Inflammatory macrophage treated with lipopolysaccharide for 4 hours (primary cell): ENCODE measurements around the gene TDP2.
A peak's percentile ranks its signal among the peaks of the same experiment; 100 is the strongest.
"Not testable (repeated sequence)": the region's sequence is repeated elsewhere in the genome, so short reads cannot be mapped to it uniquely, and the experiment has no call there.

ENCODE experiments used
- DNase-seq: peaks from one replicate; pipeline ENCODE4 v3.0.0-alpha.2; 2020

The TDP2 gene

DNA sequence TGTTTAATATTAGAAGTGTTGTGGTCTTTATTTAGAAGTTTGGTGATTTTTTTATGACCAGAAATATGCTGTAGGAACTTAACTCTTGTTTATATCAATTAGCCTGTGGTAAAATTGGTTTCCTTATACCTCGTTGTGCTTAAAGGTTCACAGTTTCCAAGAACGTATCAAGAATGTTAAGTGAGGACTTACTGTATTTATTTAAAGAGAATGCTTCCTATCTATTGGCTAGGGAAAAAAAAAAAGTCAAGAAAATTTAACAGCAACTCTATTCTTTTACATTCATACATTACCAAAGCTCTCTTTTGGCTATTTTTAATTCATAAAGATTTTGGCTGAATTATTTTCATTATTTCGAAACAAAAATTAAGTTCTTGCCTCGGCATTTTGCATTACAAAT lies 22.3 kb downstream of the TDP2 start:
- no peak for DNase-seq

DNA sequence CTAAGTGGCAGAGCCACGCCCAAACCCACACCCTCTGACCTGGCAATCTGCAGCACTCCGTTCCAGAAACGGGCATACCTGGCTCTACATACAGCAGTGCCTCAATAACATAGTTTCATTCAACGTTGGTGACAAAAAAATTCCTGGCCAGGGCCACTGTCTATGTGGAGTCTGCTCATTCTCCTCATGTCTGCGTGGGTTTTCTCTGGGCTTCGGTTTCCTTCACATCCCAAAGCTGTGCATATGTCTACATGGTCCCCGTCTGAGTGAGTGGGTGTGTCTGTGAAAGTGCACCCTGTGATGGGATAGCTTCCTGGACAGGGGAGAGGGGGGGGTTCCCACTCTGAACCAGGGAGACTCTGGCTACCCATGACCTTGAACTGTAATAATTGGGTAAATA lies 22.8 kb downstream of the TDP2 start:
- no peak for DNase-seq

- no peak for DNase-seq
These were observed 24.6 kb downstream of the TDP2 start for GRCh38 chr6:24642061-24642460.

DNA sequence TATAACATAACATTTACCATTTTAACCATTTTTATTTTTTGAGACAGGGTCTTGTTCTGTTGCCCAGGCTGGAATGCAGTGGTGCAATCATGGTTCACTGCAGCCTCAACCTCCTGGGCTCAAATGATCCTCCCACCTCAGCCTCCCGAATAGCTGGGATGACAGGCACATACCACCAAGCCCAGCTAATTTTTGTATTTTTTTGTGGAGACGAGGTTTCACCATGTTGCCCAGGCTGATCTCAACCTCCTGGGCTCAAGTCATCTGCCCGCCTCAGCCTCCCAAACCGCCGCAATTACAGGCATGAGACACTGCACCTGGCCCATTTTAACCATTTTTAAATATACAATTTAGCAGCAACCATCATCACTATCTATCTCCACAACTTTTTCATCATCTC lies 26.1 kb downstream of the TDP2 start:
- DNase-seq: not testable (repeated sequence)

GRCh38 chr6:24640166-24640565 lies 26.5 kb downstream of the TDP2 start:
- no peak for DNase-seq

GRCh38 chr6:24636681-24637080 lies 30.0 kb downstream of the TDP2 start:
- DNase-seq: no peak

DNA sequence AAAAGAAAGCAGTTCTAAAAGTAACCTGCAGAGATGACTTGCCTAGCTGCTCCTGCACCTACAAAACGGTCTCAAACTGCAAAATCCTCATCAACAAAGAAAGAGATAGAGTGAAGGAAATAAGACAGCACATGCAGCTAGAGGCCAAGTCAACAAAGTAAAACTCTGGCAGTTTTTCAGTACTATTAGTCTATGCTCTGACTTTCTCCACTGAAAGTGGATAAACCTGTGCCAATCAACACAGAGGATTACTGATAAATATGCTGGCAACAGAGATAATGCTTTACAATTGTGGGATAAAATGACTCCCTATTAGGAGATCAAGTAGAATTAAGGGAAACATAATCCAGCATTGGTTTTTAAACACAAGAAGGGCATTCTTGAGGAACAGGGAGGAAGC lies 34.1 kb downstream of the TDP2 start:
- DNase-seq: no peak

DNA sequence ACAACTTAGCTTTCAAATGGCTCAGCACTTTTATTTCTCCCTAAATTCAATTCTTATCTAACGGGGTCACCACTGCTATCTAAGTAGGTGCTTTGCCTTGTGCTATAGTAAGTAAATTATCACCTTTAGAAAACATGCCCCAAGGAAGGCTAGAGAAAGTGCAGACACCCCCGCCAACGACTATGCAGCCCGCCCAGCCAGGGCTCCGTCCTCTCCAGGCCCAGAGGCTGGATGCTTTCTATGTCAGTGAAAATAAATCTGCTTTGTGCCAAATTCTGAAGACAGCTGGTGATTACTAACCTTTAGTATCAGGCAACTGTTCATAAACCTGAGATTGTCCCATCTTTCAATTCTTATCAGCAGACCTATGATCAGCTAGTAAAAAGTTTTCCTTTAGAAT lies 35.0 kb downstream of the TDP2 start:
- no peak for DNase-seq

DNA sequence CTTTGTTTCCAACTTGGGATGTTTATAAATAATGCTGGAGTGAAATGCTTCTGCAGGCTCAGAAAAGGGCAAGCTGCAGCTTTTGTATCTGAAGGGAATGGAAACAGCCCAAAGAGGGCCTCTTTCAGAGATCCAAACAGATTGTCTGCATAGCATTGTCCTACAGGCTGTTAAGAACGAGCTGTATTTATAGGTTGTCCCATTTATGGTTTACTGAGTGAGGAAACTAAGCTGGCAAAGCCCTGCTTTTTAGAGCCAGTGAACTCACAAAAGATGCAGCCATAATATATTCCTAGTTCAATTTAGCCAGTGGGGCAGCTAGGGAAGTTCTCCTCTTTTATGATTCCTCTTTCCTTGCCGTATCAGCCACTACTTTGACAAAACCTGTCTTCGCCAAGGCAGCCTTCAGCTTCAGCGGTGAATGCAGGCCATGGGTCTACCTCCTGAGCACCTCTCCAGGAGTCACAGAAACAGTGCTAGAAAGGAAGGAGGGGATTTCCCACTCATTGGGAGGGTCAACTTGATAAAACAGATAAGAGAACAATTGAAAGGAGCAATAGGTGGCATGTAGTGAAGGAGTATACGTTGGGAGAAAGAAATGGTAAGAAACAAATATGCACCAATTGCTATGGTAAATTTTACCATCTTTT lies 35.7 kb downstream of the TDP2 start:
- DNase-seq: no peak

DNA sequence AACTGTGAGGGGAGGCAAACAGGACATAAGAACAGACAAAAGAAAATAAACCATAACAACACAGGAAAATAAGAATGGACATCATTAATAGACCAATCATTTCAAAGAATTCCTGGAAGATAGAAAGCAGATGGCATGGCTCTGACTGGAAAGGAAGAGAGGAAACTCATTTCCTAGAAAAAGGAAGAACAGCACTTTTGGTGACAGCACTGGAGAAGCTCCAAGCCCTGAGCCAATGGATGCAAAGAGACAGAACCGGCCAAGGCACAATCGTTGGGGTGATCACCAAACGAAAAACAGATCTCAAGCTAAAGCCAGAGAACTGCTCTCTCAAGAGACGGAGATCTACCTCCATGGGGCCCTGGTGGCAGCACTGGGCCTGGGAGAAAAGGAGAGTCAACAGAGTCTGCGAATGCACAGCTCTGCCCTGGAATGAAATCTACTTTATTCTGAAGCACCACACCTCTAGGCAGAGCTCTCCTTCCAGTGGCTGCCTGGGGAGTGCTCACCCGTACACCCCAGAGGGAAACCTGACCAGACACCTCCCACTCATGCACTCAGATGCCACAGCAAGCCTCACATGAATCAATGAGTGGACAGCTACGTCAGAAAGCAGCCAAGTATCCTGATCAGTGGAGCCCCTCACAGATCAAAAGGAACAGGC lies 44.9 kb downstream of the TDP2 start:
- DNase-seq: no peak

DNA sequence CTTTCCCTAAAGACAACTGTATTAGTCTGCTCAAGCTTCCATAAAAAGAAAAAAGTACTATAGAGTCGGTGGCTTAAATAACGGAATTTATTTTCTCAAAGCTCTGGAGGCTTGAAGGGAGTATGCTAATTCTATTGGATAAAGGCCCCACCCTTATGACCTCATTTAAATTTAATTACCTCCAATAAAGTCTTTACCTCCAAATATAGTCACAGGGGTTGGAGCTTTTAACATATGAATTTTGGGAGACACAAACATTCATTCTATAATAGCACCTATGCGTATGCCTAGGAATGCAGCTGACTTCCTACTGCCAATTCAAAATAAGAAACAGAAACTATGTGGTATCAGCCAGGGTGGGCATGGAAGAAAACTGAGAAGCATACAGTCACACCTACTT lies 46.1 kb downstream of the TDP2 start:
- peak; percentile 17 for DNase-seq

DNA sequence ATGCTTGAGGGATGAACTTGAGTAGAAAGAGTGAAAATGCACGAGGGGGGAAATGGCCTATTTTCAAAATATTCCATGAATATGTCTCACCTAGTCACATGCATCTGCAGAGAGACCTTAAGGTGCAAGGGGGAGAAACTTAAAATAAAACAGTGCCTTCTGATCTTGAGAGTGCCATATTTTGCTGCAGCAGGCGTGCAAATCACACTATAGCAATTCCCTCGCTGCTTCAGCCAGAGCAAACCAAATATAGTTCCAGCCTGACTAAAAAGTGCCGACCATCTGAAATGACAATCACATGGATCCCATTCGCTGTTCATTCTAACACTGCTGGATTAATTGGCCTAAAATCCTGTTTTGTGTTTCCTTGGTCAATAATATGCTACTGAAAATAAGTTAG lies 47.0 kb downstream of the TDP2 start:
- no peak for DNase-seq

DNA sequence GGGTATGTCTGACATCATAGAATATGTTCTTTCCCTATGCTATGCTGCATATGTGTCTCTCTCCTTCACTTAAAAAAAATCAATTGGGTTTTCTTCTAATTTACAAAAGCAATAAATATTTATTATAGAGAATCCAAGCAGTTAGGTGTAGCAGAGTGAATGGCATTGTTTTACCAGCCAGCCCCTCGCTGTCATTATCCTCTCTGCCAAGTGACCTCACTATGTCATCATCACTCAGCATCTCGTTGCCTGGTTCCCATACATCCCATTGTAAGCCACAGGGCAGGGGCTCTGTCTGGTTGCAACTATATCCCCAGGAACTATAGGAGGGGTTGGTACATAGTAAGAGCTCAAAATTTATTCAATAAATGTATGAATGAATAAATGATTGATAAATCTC lies 52.1 kb downstream of the TDP2 start:
- no peak for DNase-seq

GRCh38 chr6:24614043-24614420 lies 52.7 kb downstream of the TDP2 start:
- no peak for DNase-seq

DNA sequence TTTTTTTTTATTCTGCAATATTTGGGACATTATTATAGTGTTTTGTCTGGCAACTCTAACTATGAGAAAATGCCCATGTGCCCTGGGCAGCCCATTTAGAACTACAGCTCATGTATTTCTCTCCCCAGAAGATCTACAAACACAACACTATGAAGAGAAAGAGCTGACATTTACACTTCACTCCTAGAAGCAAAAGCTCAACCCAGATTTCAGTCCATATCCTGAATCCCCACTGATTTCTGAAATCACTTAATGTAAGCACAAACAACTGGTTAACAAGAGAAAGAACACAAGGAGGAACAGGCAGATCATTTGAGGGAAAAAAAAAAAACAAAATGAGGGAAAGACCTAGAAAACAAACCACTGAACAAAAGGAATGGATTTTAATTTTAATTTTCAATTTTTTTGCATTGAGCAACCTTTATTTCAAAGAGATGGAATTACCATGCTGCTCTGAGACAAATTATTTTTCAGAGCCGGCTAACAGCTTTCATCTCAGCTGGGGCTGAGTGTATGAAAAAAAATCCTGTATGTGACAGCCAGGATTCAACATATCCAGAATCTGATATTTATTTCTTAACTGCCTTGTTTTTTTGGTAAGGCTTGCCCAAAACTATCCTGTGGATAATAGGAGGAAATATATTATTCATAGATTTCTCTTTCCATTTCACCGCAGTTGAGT lies 53.2 kb downstream of the TDP2 start:
- no peak for DNase-seq

DNA sequence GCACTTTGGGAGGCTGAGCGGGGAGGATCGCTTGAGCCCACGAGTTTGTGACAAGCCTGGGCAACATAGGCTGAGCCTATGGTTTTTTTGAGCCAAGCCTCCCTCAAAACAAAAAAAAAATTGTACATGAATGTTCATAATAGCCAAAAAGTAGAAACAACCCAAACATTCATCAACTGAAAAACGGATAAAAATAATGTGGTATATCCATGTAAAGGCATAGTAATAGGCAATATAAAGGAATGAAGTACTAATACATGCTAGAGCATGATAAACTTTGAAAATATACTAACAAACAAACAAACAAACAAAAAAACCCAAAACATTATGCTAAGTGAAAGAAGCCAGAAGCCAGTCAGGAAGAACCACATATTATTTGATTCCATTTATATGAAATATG lies 56.0 kb downstream of the TDP2 start:
- no peak for DNase-seq

DNA sequence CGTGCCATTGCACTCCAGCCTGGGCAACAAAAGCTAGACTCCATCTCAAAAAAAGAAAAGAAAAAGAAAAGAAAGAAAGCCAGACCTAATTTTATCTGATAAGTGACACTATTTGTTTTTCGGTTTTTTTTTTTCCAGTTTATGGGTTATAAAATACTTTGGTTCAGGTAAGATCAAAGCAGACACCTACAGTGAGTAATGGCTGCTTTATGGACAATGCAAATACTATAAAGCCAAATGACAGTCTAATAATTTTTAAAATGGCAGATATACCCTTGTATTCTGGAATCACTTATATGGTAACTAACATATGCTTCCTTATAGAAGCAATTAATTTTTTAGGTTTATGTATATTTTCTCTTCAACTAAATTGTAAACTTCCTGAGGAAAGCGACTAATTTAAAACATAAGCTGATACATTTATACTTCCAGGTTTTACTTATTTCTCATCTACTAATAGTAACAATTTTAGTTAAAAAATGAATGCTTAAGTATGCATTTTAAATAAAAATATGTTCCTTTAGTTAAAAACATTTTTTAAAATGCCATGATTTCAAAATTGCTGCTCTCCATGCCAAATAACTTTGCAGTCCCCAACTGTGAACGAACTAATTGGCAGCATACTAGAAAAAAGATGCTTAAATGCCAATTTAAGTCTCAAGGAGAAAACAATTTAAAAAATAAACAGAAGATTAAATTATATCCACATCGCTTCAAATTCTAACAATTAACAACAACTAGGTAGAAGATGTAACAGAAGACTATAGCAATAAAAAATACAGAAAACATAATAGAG lies 59.2 kb downstream of the TDP2 start:
- no peak for DNase-seq

- DNase-seq: no peak
These were observed 60.3 kb downstream of the TDP2 start for GRCh38 chr6:24606200-24606930.

- DNase-seq: peak; percentile 29
These were observed 63.5 kb downstream of the TDP2 start for GRCh38 chr6:24603241-24603640.

- no peak for DNase-seq
These were observed 65.8 kb downstream of the TDP2 start for GRCh38 chr6:24600903-24601302.
